Astrocyte of the cerebellum (primary cell): ENCODE results near the gene TIMM9.
A peak's percentile ranks its signal among the peaks of the same experiment; 100 is the strongest.
"Not testable (repeated sequence)": the region's sequence is repeated elsewhere in the genome, so short reads cannot be mapped to it uniquely, and the experiment has no call there.

ENCODE experiments used
- DNase-seq: peaks from one replicate; pipeline ENCODE4 v3.0.0-alpha.2; 2011; ENCODE audit warnings: low read depth
- H3K4me3 ChIP-seq: 2 replicates; pipeline ENCODE4 v1.5.1; 2011; ENCODE audit warnings: mild to moderate bottlenecking, low read depth, low read length, moderate library complexity
- in situ Hi-C: cut with HindIII; loops from 2 replicates; pipeline ENCODE4 v1.10.0; 2017; ENCODE audit warnings: low sequenced_read_pairs
- TF ChIP-seq, protein P1 (sequence below): IDR thresholded peaks from 2 replicates; pipeline ENCODE4 v1.5.1; 2012; ENCODE audit warnings: low read length, low read depth, moderate library complexity, mild to moderate bottlenecking; ENCODE audit errors: missing control alignments

The TIMM9 gene

DNA sequence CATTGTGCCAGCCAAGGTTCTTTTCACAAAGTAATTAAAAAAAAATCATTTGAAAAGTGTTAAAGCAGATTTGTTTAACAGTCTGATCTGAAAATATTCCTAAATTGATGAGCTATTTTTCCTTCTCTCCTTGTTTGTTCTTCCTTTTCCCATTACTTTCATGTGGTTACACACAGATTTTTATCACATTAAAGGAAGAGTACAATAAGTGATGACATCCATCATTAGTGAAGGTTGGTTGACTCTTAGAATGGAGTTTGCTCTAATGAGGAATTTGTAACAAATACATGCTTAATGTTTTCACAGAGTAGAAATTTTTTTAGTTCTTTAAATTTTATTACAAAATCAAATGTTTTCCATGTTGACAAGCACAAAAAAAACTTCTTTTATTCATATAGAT, 50.5 kb downstream of the TIMM9 start:
- no peak overlapping the region for H3K4me3 ChIP-seq
- in situ Hi-C loops: no loop called here
- TF ChIP-seq, protein P1, sequence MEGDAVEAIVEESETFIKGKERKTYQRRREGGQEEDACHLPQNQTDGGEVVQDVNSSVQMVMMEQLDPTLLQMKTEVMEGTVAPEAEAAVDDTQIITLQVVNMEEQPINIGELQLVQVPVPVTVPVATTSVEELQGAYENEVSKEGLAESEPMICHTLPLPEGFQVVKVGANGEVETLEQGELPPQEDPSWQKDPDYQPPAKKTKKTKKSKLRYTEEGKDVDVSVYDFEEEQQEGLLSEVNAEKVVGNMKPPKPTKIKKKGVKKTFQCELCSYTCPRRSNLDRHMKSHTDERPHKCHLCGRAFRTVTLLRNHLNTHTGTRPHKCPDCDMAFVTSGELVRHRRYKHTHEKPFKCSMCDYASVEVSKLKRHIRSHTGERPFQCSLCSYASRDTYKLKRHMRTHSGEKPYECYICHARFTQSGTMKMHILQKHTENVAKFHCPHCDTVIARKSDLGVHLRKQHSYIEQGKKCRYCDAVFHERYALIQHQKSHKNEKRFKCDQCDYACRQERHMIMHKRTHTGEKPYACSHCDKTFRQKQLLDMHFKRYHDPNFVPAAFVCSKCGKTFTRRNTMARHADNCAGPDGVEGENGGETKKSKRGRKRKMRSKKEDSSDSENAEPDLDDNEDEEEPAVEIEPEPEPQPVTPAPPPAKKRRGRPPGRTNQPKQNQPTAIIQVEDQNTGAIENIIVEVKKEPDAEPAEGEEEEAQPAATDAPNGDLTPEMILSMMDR: no peak
- no peak for DNase-seq

DNA sequence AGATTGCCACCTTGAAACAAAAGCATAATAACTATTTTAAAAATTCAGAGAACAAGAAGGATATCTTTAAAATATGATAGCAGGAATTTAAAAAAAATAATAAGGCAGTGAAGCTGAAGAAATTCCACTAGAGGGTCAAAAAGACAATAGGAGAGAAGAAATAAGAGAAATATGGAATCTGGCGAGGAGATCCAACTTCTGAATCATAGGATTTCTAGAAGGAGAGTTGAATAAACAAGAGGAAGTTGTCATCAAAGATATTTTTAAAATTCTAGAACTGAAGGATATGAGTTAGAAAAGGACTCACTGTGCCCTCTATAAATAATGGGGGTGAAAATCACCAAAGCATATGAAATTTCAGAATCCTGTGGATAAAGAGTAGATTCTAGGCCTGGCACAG, 58.4 kb downstream of the TIMM9 start:
- TF ChIP-seq, protein P1: no peak
- no peak overlapping the region for H3K4me3 ChIP-seq
- in situ Hi-C loops: no loop called here
- no peak for DNase-seq

DNA sequence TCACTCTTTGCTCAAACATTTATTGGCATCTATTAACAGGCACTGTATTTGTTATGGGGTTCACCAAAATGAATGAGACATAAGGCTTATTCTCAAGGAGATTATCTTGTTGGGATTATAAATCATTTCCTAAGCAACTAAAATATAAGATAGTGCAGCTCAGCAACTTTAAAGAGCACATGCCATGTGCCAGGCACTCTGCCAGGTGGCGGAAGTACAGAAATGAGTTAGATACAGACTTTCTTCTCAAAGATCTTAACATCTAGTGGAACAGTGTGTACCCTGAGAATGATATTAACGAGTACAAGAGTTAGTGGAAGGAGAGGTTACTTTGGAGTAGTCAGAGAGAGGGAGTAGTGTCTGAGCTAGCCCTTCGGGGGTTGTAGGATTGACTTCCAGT, 60.0 kb downstream of the TIMM9 start:
- H3K4me3 ChIP-seq: no peak overlapping the region
- TF ChIP-seq, protein P1: no peak
- in situ Hi-C loops: no loop called here
- no peak for DNase-seq

DNA sequence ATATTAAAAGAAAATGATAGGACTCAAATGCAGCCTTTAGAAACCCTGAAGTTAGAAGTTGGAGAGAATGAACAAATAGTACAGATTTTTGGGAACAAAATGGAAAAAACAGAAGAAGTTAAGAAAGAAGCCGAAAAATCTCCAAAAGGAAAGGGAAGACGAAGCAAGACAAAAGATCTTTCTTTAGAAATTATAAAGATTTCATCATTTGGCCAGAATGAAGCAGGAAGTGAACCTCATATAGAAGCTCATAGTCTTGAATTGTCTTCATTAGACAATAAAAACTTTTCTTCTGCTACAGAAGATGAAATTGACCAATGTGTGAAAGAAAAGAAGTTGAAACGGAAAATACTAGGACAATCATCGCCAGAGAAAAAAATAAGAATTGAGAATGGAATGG, 63.0 kb downstream of the TIMM9 start:
- no peak for DNase-seq
- H3K4me3 ChIP-seq: no peak overlapping the region
- in situ Hi-C loops: no loop called here
- TF ChIP-seq, protein P1: no peak

DNA sequence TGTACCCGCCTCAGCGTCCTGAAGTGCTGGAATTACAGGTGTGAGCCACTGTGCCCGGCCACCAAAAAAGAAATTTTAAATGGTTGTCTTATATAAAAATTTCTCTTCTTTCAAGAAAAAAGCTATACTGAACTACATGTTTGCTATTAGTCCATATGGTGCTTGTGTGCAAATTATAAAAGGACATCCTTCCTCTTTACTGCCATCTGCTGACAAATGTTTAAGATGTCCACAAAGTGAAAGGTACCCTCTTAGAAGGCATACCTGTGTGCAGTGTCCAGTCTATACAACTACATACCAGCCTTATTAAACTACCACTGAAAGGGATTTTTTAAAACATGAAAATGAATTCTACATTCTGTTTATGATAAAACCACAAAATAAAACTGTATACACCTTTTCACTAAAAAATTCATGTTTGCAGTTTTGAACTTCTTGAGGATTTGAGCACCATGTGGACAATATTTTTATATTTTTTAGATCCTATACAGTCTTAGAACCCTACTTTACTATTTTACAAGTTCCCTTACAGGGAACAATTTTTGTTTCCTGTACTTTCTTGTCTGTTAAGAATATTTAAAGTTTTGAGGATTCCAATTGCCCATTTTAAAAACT, 64.4 kb downstream of the TIMM9 start:
- TF ChIP-seq, protein P1: peak; percentile 29
- in situ Hi-C loops: no loop called here
- H3K4me3 ChIP-seq: no peak overlapping the region
- peak; percentile 11 for DNase-seq

DNA sequence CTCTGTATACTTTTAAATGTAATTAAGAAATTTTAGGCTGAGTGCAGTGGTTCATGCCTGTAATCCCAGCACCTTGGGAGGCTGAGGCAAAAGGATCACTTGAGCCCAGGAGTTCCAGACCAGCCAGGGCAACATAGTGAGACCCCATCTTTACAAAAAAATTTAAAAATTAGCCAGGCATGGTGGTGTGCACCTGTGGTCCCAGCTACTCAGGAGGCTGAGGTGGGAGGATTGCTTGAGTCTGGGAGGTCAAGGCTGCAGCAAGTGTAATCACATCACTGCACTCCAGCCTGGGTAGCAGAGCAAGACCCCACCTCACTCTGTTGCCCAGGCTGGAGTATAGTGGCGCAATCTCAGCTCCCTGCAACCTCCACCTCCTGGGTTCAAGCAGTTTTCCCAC, 65.1 kb downstream of the TIMM9 start:
- H3K4me3 ChIP-seq, in situ Hi-C loops, DNase-seq: not testable (repeated sequence)
